ENCODE data around the gene LBP.

- no peak for TF ChIP-seq CTCF (conservative IDR thresholded peaks at IDR 0.05; ENCODE audit: low read depth, low read length)
- TF ChIP-seq EZH2 (IDR thresholded peaks at IDR 0.05; ENCODE audit: borderline replicate concordance, low read depth, low read length, poor library complexity, severe bottlenecking), result no peak
These were observed 38.8 kb upstream of the LBP start for GRCh38 chr20:38307371-38308046.

All from A673 (cell line).